Measurements from ENCODE around the gene FOXJ2. TPM values are rescaled to one million over a fixed set of nuclear protein-coding genes. Genes with fewer than 3 reads are reported as not detected.
A peak's percentile ranks its signal among the peaks of the same experiment; 100 is the strongest.

FOXJ2 gene
- total RNA-seq, 1 experiment from 2014 or later: 5.5 TPM

DNA sequence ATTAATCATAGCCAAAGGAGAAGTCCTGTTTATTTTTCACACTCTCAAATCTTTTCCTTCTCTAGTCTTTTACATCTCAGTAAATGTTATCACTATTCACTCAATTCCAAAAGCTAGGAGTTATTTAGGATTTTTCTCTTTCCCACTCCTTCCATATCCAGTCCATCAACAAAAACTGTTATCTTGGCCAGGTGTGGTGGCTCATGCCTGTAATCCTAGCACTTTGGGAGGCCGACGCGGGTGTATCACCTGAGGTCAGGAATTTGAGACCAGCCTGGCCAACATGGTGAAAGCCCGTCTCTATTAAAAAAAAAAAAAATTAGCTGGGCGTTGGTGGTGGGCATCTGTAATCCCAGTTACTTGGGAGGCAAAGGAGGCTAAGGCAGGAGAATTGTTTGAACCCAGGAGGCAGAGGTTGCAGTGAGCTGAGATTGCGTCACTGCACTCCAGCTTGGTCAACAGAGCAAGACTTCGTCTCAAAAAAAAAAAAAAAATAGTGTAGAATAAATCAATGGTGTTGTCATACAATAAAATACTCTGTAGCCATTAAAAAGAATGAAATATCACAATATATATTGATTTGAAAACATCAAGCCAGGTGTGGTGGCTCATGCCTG is 46.6 kb upstream of the FOXJ2 start:
- H3K9ac ChIP-seq (ENCODE audit: extremely low read depth, insufficient read length, low read length): no peak overlapping the region
- WGBS (ENCODE audit: extremely low coverage, insufficient read length, low lambda C conversion rate): no CpG with 5 or more reads among the region's 7 CpGs
- no peak overlapping the region for H2BK12ac ChIP-seq (ENCODE audit: insufficient read length, low read depth, low read length)
- H3K23ac ChIP-seq (ENCODE audit: insufficient read length, low read depth, low read length): no peak overlapping the region
- no peaks in the 10 kb centered on the region for H3K9me3 ChIP-seq (ENCODE audit: control insufficient read depth, low read depth, low read length)
- H3K9me3 Mint-ChIP-seq: no peaks in the 10 kb centered on the region
- H2BK5ac ChIP-seq (ENCODE audit: insufficient read length, low read length): no peak overlapping the region
- H2BK120ac ChIP-seq (ENCODE audit: low read depth, low read length, poor library complexity, severe bottlenecking): no peak overlapping the region
- H4K5ac ChIP-seq (ENCODE audit: insufficient read length, low read depth, low read length): no peak overlapping the region
- H4K8ac ChIP-seq (replicated peaks; ENCODE audit: insufficient read length, low read depth, low read length): no peak overlapping the region
- H3K27ac Mint-ChIP-seq: peak overlapping the region in 1 of 3 experiments; percentile 94; a peak in 1 of 7 replicates
- peaks cover 13 to 18% of the 10 kb centered on the region in 2 experiments for H3K4me1 Mint-ChIP-seq
- no peaks in the 10 kb centered on the region for H3K79me1 ChIP-seq (ENCODE audit: insufficient read depth, low read depth, low read length, poor library complexity, severe bottlenecking)
- H3K4me3 Mint-ChIP-seq: no peak overlapping the region
- no peak overlapping the region for H2BK15ac ChIP-seq (ENCODE audit: low read depth, low read length)
- no peak overlapping the region for H2AFZ ChIP-seq (ENCODE audit: low read length)
- H3K23me2 ChIP-seq (ENCODE audit: insufficient read length, low read depth, low read length, poor library complexity, severe bottlenecking): no peaks in the 10 kb centered on the region
- H3K14ac ChIP-seq (ENCODE audit: insufficient read depth, low read length): no peak overlapping the region
- H3K18ac ChIP-seq (ENCODE audit: insufficient read length, low read depth, low read length): no peak overlapping the region
- H2BK20ac ChIP-seq (ENCODE audit: low read depth, low read length, poor library complexity, severe bottlenecking): no peak overlapping the region
- H3K27ac ChIP-seq (ENCODE audit: insufficient read length, low read depth, low read length): no peak overlapping the region
- no peaks in the 10 kb centered on the region for H3K36me3 Mint-ChIP-seq (ENCODE audit: insufficient read depth in 1 of 3, low read depth in 3 of 3)
- H3K4ac ChIP-seq (ENCODE audit: low read depth, low read length): no peak overlapping the region
- H3T11ph ChIP-seq (ENCODE audit: low read length): no peak overlapping the region
- H4K91ac ChIP-seq (ENCODE audit: insufficient read length, low read depth, low read length): no peak overlapping the region
- no peak overlapping the region for H3K56ac ChIP-seq (ENCODE audit: insufficient read length, low read depth, low read length)
- H3K4me2 ChIP-seq (ENCODE audit: insufficient read depth, insufficient read length, low read length): no peak overlapping the region
- no peak overlapping the region for H2AK5ac ChIP-seq (ENCODE audit: insufficient read length, low read length)
- H3K27me3 ChIP-seq (ENCODE audit: insufficient read depth, low read length): no peaks in the 10 kb centered on the region
- H4K20me1 ChIP-seq (ENCODE audit: control insufficient read depth, insufficient read depth, insufficient read length): no peaks in the 10 kb centered on the region
- no peaks in the 10 kb centered on the region for H3K27me3 Mint-ChIP-seq (ENCODE audit: low read depth)
- no peak for DNase-seq
- no peak for TF ChIP-seq CTCF (conservative IDR thresholded peaks at IDR 0.05)
- no peaks in the 10 kb centered on the region for H3K79me2 ChIP-seq (ENCODE audit: insufficient read depth, low read length)
- H3K4me1 ChIP-seq (ENCODE audit: insufficient read depth, low read length): no peaks in the 10 kb centered on the region

Measured in H9 (cell line).